ENCODE data around the gene ZNF418.

The ZNF418 gene

GRCh38 chr19:57947419-57948134 is 12.4 kb upstream of the ZNF418 start, which contains the start of gene ZNF256:
TSS of gene ZNF256 (minus strand) at chr19:57947706. CDS start at chr19:57947474, 232 bp downstream.
- Histone ChIP-seq H4K12ac (ENCODE audit: low read depth, low read length) (peak within 1 kb of the TSS; percentile 70), H3K14ac (ENCODE audit: low read length) (peak within 1 kb of the TSS; percentile 71), H3K4ac (ENCODE audit: low read depth, low read length) (peak within 1 kb of the TSS; percentile 49), H2AK5ac (ENCODE audit: low read length) (peak within 1 kb of the TSS; percentile 20), H3K18ac (ENCODE audit: low read length) (peak within 1 kb of the TSS; percentile 75), H3K4me1 (ENCODE audit: control insufficient read depth in 1 of 2, insufficient read depth in 2 of 2, low read length in 2 of 2) (peaks cover 7 to 8% of the 10 kb centered on the region in 2 experiments), H4K91ac (ENCODE audit: low read depth, low read length) (peak within 1 kb of the TSS; percentile 50), H3K79me1 (ENCODE audit: low read length) (peaks cover 3% of the 10 kb centered on the region), H2BK12ac (ENCODE audit: low read length) (no peak within 1 kb of the TSS), H3K4me3 (ENCODE audit: low read depth, low read length) (peak within 1 kb of the TSS; percentile 97), H3K9me3 (ENCODE audit: insufficient read depth, low read depth, low read length) (peaks cover 17% of the 10 kb centered on the region), H2BK5ac (ENCODE audit: low read depth, low read length, poor library complexity) (peak within 1 kb of the TSS; percentile 74), H3K9ac (ENCODE audit: low read length) (peak within 1 kb of the TSS; percentile 86), H2BK120ac (ENCODE audit: insufficient read depth, low read length, poor library complexity) (peak within 1 kb of the TSS; percentile 20), H3K4me2 (ENCODE audit: low read length) (peak within 1 kb of the TSS; percentile 85), H4K8ac (ENCODE audit: low read depth, low read length) (peak within 1 kb of the TSS; percentile 89), H3K36me3 (ENCODE audit: control insufficient read depth in 1 of 2, insufficient read depth in 2 of 2, low read length in 2 of 2) (peaks cover under 1 to 14% of the 10 kb centered on the region in 2 experiments), H3K79me2 (ENCODE audit: control insufficient read depth, insufficient read depth, low read length, poor library complexity) (peaks cover 8% of the 10 kb centered on the region), H3K23ac (ENCODE audit: low read length) (no peak within 1 kb of the TSS), H3K27ac (ENCODE audit: low read depth, low read length) (peak within 1 kb of the TSS; percentile 31), H3K27me3 (ENCODE audit: insufficient read depth, low read length) (no peaks in the 10 kb centered on the region), H2AFZ (ENCODE audit: insufficient read depth, low read length, poor library complexity) (peak within 1 kb of the TSS; percentile 78)
- DNase-seq, result peak; percentile 92 to 98
- WGBS (ENCODE audit: extremely low coverage, insufficient coverage, insufficient read length), result no CpG with 5 or more reads among the region's 54 CpGs

GRCh38 chr19:57947088-57947418 is 11.9 kb upstream of the ZNF418 start:
- peak overlapping the region; percentile 86 for H3K9ac ChIP-seq (ENCODE audit: low read length)
- H3K79me1 ChIP-seq (ENCODE audit: low read length), result peaks cover 3% of the 10 kb centered on the region
- H3K18ac ChIP-seq (ENCODE audit: low read length), result no peak overlapping the region
- WGBS (ENCODE audit: extremely low coverage, insufficient coverage, insufficient read length), result no CpG with 5 or more reads among the region's 18 CpGs
- H3K4me2 ChIP-seq (ENCODE audit: low read length), result peak overlapping the region; percentile 85
- H2AK5ac ChIP-seq (ENCODE audit: low read length), result peak overlapping the region; percentile 20
- peak overlapping the region; percentile 50 for H4K91ac ChIP-seq (ENCODE audit: low read depth, low read length)
- H3K27me3 ChIP-seq (ENCODE audit: insufficient read depth, low read length), result no peaks in the 10 kb centered on the region
- peak overlapping the region; percentile 97 for H3K4me3 ChIP-seq (ENCODE audit: low read depth, low read length)
- H2BK120ac ChIP-seq (ENCODE audit: insufficient read depth, low read length, poor library complexity), result peak overlapping the region; percentile 20
- H3K9me3 ChIP-seq (ENCODE audit: insufficient read depth, low read depth, low read length), result peaks cover 17% of the 10 kb centered on the region
- H4K8ac ChIP-seq (ENCODE audit: low read depth, low read length), result peak overlapping the region; percentile 89
- no peak overlapping the region for H3K23ac ChIP-seq (ENCODE audit: low read length)
- no peak overlapping the region for H2BK12ac ChIP-seq (ENCODE audit: low read length)
- peaks cover 8% of the 10 kb centered on the region for H3K79me2 ChIP-seq (ENCODE audit: control insufficient read depth, insufficient read depth, low read length, poor library complexity)
- H2BK5ac ChIP-seq (ENCODE audit: low read depth, low read length, poor library complexity), result peak overlapping the region; percentile 74
- H3K4ac ChIP-seq (ENCODE audit: low read depth, low read length), result peak overlapping the region; percentile 49
- H3K14ac ChIP-seq (ENCODE audit: low read length), result peak overlapping the region; percentile 71
- no peak for DNase-seq
- peak overlapping the region; percentile 49 for H4K12ac ChIP-seq (ENCODE audit: low read depth, low read length)
- peaks cover 3 to 19% of the 10 kb centered on the region in 2 experiments for H3K36me3 ChIP-seq (ENCODE audit: control insufficient read depth in 1 of 2, insufficient read depth in 2 of 2, low read length in 2 of 2)
- no peak overlapping the region for H3K27ac ChIP-seq (ENCODE audit: low read depth, low read length)
- H2AFZ ChIP-seq (ENCODE audit: insufficient read depth, low read length, poor library complexity), result peak overlapping the region; percentile 78
- peaks cover 7 to 8% of the 10 kb centered on the region in 2 experiments for H3K4me1 ChIP-seq (ENCODE audit: control insufficient read depth in 1 of 2, insufficient read depth in 2 of 2, low read length in 2 of 2)

- no peak overlapping the region for H3K23ac ChIP-seq (ENCODE audit: low read length)
- H2BK5ac ChIP-seq (ENCODE audit: low read depth, low read length, poor library complexity), result no peak overlapping the region
- H2BK12ac ChIP-seq (ENCODE audit: low read length), result no peak overlapping the region
- no peak overlapping the region for H2AFZ ChIP-seq (ENCODE audit: insufficient read depth, low read length, poor library complexity)
- DNase-seq, result no peak
- H3K4me2 ChIP-seq (ENCODE audit: low read length), result peak overlapping the region; percentile 85
- H3K79me1 ChIP-seq (ENCODE audit: low read length), result peaks cover 3% of the 10 kb centered on the region
- no peak overlapping the region for H3K14ac ChIP-seq (ENCODE audit: low read length)
- H3K4ac ChIP-seq (ENCODE audit: low read depth, low read length), result peak overlapping the region; percentile 88
- H3K36me3 ChIP-seq (ENCODE audit: control insufficient read depth in 1 of 2, insufficient read depth in 2 of 2, low read length in 2 of 2), result peaks cover 3 to 26% of the 10 kb centered on the region in 2 experiments
- peaks cover 8% of the 10 kb centered on the region for H3K79me2 ChIP-seq (ENCODE audit: control insufficient read depth, insufficient read depth, low read length, poor library complexity)
- H3K9me3 ChIP-seq (ENCODE audit: insufficient read depth, low read depth, low read length), result peaks cover 17% of the 10 kb centered on the region
- H4K8ac ChIP-seq (ENCODE audit: low read depth, low read length), result no peak overlapping the region
- no peak overlapping the region for H2AK5ac ChIP-seq (ENCODE audit: low read length)
- no peak overlapping the region for H2BK120ac ChIP-seq (ENCODE audit: insufficient read depth, low read length, poor library complexity)
- H4K12ac ChIP-seq (ENCODE audit: low read depth, low read length), result no peak overlapping the region
- peaks cover 7 to 8% of the 10 kb centered on the region in 2 experiments for H3K4me1 ChIP-seq (ENCODE audit: control insufficient read depth in 1 of 2, insufficient read depth in 2 of 2, low read length in 2 of 2)
- no CpG with 5 or more reads among the region's 2 CpGs for WGBS (ENCODE audit: extremely low coverage, insufficient coverage, insufficient read length)
- no peak overlapping the region for H3K9ac ChIP-seq (ENCODE audit: low read length)
- H3K27ac ChIP-seq (ENCODE audit: low read depth, low read length), result no peak overlapping the region
- H4K91ac ChIP-seq (ENCODE audit: low read depth, low read length), result no peak overlapping the region
- H3K27me3 ChIP-seq (ENCODE audit: insufficient read depth, low read length), result no peaks in the 10 kb centered on the region
- peak overlapping the region; percentile 97 for H3K4me3 ChIP-seq (ENCODE audit: low read depth, low read length)
- no peak overlapping the region for H3K18ac ChIP-seq (ENCODE audit: low read length)
Measured at GRCh38 chr19:57946316-57946715, 11.1 kb upstream of the ZNF418 start.

- H3K4ac ChIP-seq (ENCODE audit: low read depth, low read length), result no peak overlapping the region
- no CpG with 5 or more reads among the region's 3 CpGs for WGBS (ENCODE audit: extremely low coverage, insufficient coverage, insufficient read length)
- H4K8ac ChIP-seq (ENCODE audit: low read depth, low read length), result no peak overlapping the region
- H3K4me1 ChIP-seq (ENCODE audit: control insufficient read depth in 1 of 2, insufficient read depth in 2 of 2, low read length in 2 of 2), result peaks cover 3% of the 10 kb centered on the region in 2 experiments
- peaks cover 3 to 32% of the 10 kb centered on the region in 2 experiments for H3K36me3 ChIP-seq (ENCODE audit: control insufficient read depth in 1 of 2, insufficient read depth in 2 of 2, low read length in 2 of 2)
- H3K27me3 ChIP-seq (ENCODE audit: insufficient read depth, low read length), result no peaks in the 10 kb centered on the region
- no peak overlapping the region for H2BK5ac ChIP-seq (ENCODE audit: low read depth, low read length, poor library complexity)
- H4K91ac ChIP-seq (ENCODE audit: low read depth, low read length), result no peak overlapping the region
- no peak overlapping the region for H2BK12ac ChIP-seq (ENCODE audit: low read length)
- H3K4me2 ChIP-seq (ENCODE audit: low read length), result no peak overlapping the region
- no peaks in the 10 kb centered on the region for H3K79me1 ChIP-seq (ENCODE audit: low read length)
- no peak for DNase-seq
- H2AK5ac ChIP-seq (ENCODE audit: low read length), result no peak overlapping the region
- no peak overlapping the region for H2BK120ac ChIP-seq (ENCODE audit: insufficient read depth, low read length, poor library complexity)
- no peaks in the 10 kb centered on the region for H3K9me3 ChIP-seq (ENCODE audit: insufficient read depth, low read depth, low read length)
- H3K14ac ChIP-seq (ENCODE audit: low read length), result no peak overlapping the region
- H3K9ac ChIP-seq (ENCODE audit: low read length), result no peak overlapping the region
- H2AFZ ChIP-seq (ENCODE audit: insufficient read depth, low read length, poor library complexity), result no peak overlapping the region
- no peak overlapping the region for H3K27ac ChIP-seq (ENCODE audit: low read depth, low read length)
- peaks cover 3% of the 10 kb centered on the region for H3K79me2 ChIP-seq (ENCODE audit: control insufficient read depth, insufficient read depth, low read length, poor library complexity)
- H3K4me3 ChIP-seq (ENCODE audit: low read depth, low read length), result no peak overlapping the region
- no peak overlapping the region for H4K12ac ChIP-seq (ENCODE audit: low read depth, low read length)
- no peak overlapping the region for H3K23ac ChIP-seq (ENCODE audit: low read length)
- no peak overlapping the region for H3K18ac ChIP-seq (ENCODE audit: low read length)
Measured at GRCh38 chr19:57941593-57941992, 6.4 kb upstream of the ZNF418 start.
